ENCODE data around the gene CTNND2. TPM values are rescaled to one million over a fixed set of nuclear protein-coding genes. Genes with fewer than 3 reads are reported as not detected.

The CTNND2 gene
- total and polyA plus RNA-seq, 9 of the 15 experiments (the other 6 are each of a cell fraction or from before 2014, with no cell fraction given): 0.03 to 0.35 TPM; not detected in 7

GRCh38 chr5:11054014-11054413 lies 850.2 kb downstream of the CTNND2 start (continued):
- TF ChIP-seq RERE (CRISPR knock-in tag; IDR thresholded peaks at IDR 0.05; ENCODE audit: borderline replicate concordance) (no peak), TCFL5 (CRISPR knock-in tag; conservative IDR thresholded peaks at IDR 0.05) (no peak)

- intact Hi-C loops (cut with micrococcal nuclease) (no loop called here), in situ Hi-C loops (cut with MboI) (no loop called here)
- Histone ChIP-seq H3K9me3 (replicated peaks; ENCODE audit: control insufficient read depth, insufficient read depth, low read depth, low read length) (no peaks in the 10 kb centered on the region), H4K20me1 (replicated peaks; ENCODE audit: control insufficient read depth, insufficient read depth, low read length) (no peaks in the 10 kb centered on the region), H3K9me1 (ENCODE audit: control insufficient read depth, insufficient read depth, low read length) (no peaks in the 10 kb centered on the region), H3K9ac (ENCODE audit: insufficient read depth in 1 of 2, low read depth in 2 of 2, low read length in 2 of 2) (no peak overlapping the region), H3K36me3 (ENCODE audit: control insufficient read depth, insufficient read depth, low read length) (no peaks in the 10 kb centered on the region), H3K4me2 (ENCODE audit: insufficient read depth, low read length) (no peak overlapping the region), H3K27ac (ENCODE audit: extremely low read depth, low read depth, low read length) (no peak overlapping the region), H2AFZ (ENCODE audit: low read depth, low read length) (no peak overlapping the region), H3K4me3 (no peak overlapping the region), H3K79me2 (ENCODE audit: control insufficient read depth, insufficient read depth, low read length) (no peaks in the 10 kb centered on the region), H3K27me3 (ENCODE audit: control insufficient read depth in 2 of 2, insufficient read depth in 2 of 2, low read length in 2 of 2) (peaks cover 0 to 2% of the 10 kb centered on the region in 2 experiments; a peak in 1 of 5 replicates), H3K4me1 (replicated peaks in 1 of 2; ENCODE audit: control insufficient read depth in 2 of 2, insufficient read depth in 2 of 2, low read length in 2 of 2) (no peaks in the 10 kb centered on the region)
- BruUV-seq (replicated peaks): no TSS peak
- CTCF ChIA-PET (ENCODE audit: low intra/inter-chr PET ratio): no interaction called here
- POLR2A ChIA-PET: no interaction called here
- FAIRE-seq: no peak
- DNase-seq (ENCODE audit: extremely low read depth in 1 of 4, low spot score in 3 of 4): no peak
- ATAC-seq: no peak
- TF ChIP-seq ZNF133 (CRISPR knock-in tag; IDR thresholded peaks at IDR 0.05) (no peak), RAD21 (CRISPR knock-in tag; conservative IDR thresholded peaks at IDR 0.05 in 1 of 2, IDR thresholded peaks at IDR 0.05 in 1 of 2) (no peak), ZNF584 (CRISPR knock-in tag; IDR thresholded peaks at IDR 0.05; ENCODE audit: low read depth) (no peak), ZBTB17 (CRISPR knock-in tag; IDR thresholded peaks at IDR 0.05) (no peak), E2F6 (IDR thresholded peaks at IDR 0.05; ENCODE audit: borderline replicate concordance in 1 of 2, extremely low read depth in 1 of 2, insufficient read depth in 1 of 2, insufficient read length in 1 of 2, low read depth in 1 of 2, low read length in 1 of 2, poor library complexity in 1 of 2, severe bottlenecking in 1 of 2) (no peak), ZNF197 (CRISPR knock-in tag; IDR thresholded peaks at IDR 0.05; ENCODE audit: low read depth) (no peak), NCOA1 (IDR thresholded peaks at IDR 0.05; ENCODE audit: low read depth) (no peak), LEF1 (IDR thresholded peaks at IDR 0.05) (no peak), TFE3 (CRISPR knock-in tag; IDR thresholded peaks at IDR 0.05) (no peak)
- TF ChIP-seq, protein P1, sequence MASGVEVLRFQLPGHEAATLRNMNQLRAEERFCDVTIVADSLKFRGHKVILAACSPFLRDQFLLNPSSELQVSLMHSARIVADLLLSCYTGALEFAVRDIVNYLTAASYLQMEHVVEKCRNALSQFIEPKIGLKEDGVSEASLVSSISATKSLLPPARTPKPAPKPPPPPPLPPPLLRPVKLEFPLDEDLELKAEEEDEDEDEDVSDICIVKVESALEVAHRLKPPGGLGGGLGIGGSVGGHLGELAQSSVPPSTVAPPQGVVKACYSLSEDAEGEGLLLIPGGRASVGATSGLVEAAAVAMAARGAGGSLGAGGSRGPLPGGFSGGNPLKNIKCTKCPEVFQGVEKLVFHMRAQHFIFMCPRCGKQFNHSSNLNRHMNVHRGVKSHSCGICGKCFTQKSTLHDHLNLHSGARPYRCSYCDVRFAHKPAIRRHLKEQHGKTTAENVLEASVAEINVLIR (CRISPR knock-in tag; IDR thresholded peaks at IDR 0.05): no peak
Measured at GRCh38 chr5:11052871-11053270, 851.4 kb downstream of the CTNND2 start.

All from K562 (cell line).